IPS-11a (cell line): ENCODE measurements around the gene AVEN.

Source experiments
- H3K4me3 ChIP-seq: one replicate; pipeline ENCODE4 v1.5.1; 2013; ENCODE audit warnings: low read depth, low read length, control low read depth

The AVEN gene

DNA sequence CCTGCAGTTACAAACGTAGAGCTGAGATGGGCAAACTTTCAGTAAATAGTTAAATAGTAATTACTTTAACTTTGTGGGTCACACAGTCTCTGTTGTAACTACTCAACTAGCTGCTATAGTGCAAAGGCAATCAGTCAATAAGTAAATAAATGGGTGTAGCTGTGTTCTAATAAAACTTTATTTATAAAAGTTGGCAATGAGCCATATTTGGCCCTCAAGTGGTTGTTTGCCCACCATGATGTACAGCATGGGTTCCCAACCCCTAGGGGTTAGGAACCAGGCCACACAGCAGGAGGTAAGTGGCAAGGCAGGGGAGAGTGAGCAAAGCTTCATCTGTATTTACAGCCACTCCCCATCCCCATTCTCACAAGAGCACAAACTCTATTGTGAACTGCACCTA, 115.6 kb downstream of the AVEN start:
- no peak overlapping the region for H3K4me3 ChIP-seq

DNA sequence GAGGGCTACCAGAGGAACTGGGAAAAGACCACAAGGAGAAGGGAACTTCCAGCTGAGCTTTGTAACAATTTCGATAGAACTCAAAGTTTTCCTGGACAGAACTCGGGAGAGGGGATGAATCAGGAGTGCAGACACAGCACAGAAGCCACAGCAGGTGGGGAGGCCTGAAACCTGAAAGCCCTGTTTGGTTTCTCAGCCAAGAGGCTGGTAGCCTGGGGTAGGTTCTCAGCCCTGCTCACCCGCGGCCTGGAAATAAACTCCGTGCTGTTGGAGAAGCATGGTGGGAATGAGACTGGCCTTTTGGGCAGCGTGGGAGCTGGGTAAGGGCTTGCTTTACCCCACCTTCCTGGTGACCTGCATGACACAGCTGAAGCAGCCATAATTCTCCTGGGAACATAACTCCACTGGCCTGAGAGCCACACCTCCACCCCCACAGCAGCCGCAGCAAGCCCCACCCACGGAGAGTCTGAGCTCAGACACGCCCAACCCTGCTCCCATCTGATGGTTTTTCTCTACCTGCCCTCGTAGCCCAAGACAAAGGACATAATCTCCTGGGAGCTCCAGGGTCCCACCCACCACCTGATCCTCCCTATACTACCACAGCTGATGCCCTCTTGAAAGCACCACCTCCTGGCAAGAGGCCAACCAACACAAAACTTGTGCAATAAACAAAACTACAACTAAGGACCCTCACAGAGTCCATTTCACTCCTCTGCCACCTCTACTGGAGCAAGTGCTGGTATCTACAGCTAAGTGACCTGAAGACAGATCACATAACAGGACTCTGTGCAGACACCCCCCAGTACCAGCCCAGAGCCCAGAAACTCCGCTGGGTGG, 123.2 kb downstream of the AVEN start:
- no peak overlapping the region for H3K4me3 ChIP-seq

- no peak overlapping the region for H3K4me3 ChIP-seq
Observed at GRCh38 chr15:33913459-33913858, 125.5 kb downstream of the AVEN start.

DNA sequence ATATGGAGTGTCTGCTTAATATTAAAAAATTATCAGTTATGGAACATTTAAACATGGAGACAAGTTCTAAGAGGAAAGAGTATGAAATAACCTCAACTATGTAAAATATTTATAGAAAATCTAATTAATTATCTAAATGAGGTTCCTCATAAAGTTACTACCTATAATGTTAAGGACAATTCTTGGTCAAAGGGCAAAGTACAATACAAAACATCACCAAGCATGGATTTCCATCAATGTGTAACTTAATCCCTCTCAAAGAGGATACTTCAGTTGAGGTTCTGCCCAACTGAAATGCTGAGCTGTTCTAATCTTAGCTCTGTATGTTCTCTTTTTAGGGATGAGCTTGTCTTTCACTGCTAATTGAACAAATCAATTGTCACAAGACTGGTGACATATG, 126.7 kb downstream of the AVEN start:
- H3K4me3 ChIP-seq, result no peak overlapping the region

GRCh38 chr15:33910741-33911140, 128.3 kb downstream of the AVEN start:
- H3K4me3 ChIP-seq, result no peak overlapping the region

DNA sequence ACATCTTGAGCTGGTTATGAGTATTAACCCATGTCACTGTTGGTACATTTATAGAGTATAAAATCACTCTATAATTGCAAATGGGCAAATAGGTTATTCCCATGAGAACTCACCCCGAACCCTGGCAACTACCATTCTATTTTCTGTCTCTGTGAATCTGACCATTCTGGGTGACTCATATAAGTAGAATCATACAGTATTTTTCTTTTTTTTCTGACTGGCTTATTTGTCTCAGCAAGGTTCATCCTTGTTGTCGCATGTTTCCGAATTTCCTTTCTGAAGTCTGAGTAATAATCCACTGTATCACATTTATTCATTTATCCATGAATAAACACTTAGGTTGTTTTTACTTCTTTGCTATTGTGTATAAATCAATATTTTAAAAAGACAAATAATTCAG, 130.6 kb downstream of the AVEN start:
- H3K4me3 ChIP-seq, result no peak overlapping the region

DNA sequence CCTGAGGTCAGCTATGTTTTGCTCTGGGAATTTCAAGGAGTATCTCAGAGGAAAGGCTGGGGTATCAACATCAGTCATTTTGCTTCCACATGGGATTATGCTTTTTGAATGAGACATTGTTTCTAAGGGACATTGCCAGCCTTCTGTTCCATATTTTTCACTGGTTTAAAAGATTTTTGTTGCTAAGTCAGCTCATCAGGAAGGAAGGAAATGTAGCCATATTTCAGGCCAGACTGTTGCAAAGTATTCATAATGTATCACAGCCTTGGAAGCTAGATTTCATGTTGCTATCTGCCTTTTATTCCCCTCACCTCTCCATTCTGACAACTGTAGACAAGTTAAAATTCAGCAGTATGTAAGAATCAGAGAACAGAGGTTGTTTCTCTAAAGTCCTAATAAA, 131.7 kb downstream of the AVEN start:
- no peak overlapping the region for H3K4me3 ChIP-seq

DNA sequence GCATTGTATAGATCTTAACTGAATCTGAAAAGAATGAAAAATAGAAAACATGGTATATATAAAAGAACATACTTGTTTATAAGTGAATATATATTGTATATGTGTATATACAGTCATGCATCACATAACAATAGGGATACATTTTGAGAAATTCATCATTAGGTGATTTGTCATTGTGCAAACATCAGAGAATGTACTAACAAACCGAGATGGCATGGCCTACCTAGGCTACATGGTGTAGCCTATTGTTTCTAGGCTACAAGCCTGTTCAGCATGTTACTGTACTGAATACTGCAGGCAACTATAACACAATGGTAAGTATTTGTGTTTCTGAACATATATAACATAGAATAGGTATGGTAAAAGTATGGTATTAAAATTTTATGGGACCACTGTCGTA, 135.3 kb downstream of the AVEN start:
- H3K4me3 ChIP-seq, result no peak overlapping the region

DNA sequence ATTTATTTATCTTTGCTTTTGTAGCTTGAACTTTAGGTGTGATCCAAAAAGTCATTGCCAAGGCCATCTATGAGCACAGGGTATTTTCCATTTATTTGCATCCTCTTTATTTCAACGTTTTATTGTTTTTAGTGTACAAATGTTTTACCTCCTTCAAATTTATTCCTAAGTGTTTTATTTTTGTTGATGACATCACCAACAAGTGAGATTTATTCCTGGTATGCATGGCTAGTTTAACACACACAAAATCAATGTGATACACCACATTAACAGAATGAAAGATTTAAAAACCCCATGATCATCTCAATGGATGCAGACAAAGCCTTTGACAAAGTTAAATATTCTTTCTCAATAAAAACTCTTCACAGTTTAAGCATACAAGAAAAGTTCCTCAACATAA, 137.0 kb downstream of the AVEN start:
- H3K4me3 ChIP-seq, result no peak overlapping the region

- no peak overlapping the region for H3K4me3 ChIP-seq
Observed at GRCh38 chr15:33894193-33894592, 144.8 kb downstream of the AVEN start.

DNA sequence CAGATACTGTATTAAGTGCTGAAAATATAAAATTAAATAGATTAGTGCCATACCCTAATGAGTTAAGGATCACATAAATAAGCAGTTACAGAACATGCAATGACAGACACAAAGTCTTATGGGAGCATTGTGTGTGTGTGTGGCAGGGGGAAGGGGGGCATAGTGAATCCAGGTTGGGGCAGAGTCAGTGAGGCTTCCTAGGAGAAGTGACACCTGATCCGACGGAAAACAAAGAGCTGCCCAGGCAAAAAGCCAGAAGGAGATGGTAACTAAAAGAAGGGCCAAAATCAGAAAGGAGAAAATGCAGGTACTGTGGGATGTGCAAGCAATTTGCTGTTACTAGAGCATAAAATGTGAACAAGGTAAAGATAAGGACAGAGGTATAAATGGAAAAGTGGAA, 150.8 kb downstream of the AVEN start:
- no peak overlapping the region for H3K4me3 ChIP-seq

DNA sequence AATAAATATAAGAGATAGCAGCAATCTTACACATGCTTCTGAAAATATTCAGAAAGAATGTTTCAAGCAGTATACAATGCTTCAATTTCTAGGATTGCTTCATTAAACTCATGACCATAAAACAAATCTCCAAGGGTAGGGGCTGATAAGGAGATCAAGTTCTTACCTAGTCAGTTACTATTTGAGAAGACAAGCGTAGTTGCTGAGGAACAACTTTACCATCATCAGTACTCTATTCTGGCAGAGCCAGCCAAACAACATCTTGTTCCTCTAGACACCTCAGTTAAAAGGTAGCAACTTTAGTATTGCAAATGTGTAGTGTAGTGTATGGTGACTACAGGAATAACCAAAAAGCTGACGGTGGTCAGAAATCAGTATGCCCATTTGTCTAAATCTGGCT, 156.1 kb downstream of the AVEN start:
- no peak overlapping the region for H3K4me3 ChIP-seq

DNA sequence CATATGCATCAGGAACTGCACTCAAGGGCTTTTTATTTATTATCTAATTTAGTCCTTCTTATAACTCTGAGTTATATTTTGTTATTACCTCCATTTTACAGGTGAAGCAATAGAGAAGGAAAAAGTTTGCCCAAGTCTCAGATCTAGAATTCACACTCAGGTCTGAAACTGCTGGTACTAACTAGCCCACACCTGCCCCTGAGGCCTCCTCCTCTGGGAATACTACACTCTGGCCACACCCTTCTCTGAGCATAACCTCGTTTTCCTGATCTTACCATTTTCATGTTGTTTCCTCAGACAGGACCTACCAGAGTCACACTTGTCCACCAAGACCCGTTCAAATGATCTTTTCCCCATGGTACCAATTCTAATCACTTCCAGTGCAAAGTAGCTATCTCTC, 164.8 kb downstream of the AVEN start:
- H3K4me3 ChIP-seq, result no peak overlapping the region

DNA sequence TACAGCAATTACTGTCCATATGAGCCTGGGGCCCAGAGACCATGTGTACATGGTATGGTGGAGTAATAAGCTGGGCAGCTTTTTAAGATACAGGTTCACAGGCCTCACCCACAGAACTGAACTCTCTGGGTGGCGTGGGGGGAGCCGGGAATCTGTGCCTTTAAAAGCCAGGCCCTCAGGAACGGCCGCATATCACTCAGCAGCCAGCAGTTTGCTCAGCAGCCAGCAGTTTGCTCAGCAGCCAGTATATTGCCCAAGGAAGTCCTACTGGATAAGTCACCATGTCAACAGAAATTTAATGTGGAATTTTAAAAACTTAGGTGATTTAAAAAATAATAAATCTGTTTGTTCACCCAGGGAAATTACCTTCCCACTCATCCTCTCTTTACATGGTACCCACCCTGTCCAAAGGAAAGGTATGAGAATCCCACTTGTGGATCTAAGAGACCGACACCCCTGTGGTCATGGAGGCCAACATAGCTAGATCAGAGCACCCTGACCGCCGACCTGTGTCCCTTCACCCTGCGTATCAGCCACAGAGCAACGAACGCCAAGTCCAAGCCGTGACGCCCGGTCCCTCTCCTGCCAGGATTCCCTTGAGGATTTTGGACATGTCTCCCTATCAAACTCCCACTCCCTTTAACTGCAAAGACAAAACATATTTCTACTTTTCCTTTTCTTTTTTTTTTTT, 166.4 kb downstream of the AVEN start:
- H3K4me3 ChIP-seq, result no peak overlapping the region

GRCh38 chr15:33871980-33872379, 167.0 kb downstream of the AVEN start:
- no peak overlapping the region for H3K4me3 ChIP-seq

GRCh38 chr15:33866101-33866737, 172.8 kb downstream of the AVEN start:
- H3K4me3 ChIP-seq, result no peak overlapping the region

GRCh38 chr15:33865416-33865815, 173.6 kb downstream of the AVEN start:
- no peak overlapping the region for H3K4me3 ChIP-seq

- H3K4me3 ChIP-seq, result no peak overlapping the region
Observed at GRCh38 chr15:33864360-33865075, 174.5 kb downstream of the AVEN start.

GRCh38 chr15:33860754-33861153, 178.2 kb downstream of the AVEN start:
- no peak overlapping the region for H3K4me3 ChIP-seq

DNA sequence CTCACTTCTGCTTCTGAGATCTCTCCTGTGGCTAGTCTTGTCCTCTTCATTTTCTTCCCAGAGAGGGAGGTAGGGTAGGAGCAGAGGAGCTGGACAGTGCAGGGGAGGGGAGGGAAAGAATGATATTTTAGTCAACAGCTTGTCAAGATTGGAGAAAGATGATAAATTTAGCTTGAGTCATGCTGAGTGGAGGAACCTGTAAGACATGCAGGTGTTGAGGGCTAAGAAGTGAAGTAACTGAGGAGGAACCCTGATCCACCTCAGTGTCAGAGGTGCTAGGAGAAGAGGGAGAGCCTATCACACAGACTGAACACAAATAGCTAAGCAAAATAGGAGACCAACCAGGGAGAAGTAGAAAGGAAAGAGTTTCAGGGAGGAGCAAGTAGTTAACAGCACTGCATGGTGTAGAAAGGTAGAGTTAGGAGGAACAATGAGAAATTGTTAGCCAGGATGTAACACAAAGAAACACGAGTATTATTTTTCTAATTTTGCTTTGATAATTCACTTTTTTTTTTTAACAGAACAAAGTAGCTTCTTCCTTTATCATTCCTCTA, 178.9 kb downstream of the AVEN start:
- no peak overlapping the region for H3K4me3 ChIP-seq

GRCh38 chr15:33858836-33859235, 180.2 kb downstream of the AVEN start:
- no peak overlapping the region for H3K4me3 ChIP-seq
